ENCODE measurements around the gene C2CD5.

GRCh38 chr12:22474970-22475720, 69.2 kb downstream of the C2CD5 start:
- TF ChIP-seq CTCF (IDR thresholded peaks at IDR 0.05) (no peak), POLR2A (IDR thresholded peaks at IDR 0.05) (no peak)

All from esophagus squamous epithelium (tissue), 4 donors.